Measurements from ENCODE around the gene NCMAP. TPM values are rescaled to one million over a fixed set of nuclear protein-coding genes. Genes with fewer than 3 reads are reported as not detected.

NCMAP gene
- total RNA-seq, result not detected in 2 replicates

DNA sequence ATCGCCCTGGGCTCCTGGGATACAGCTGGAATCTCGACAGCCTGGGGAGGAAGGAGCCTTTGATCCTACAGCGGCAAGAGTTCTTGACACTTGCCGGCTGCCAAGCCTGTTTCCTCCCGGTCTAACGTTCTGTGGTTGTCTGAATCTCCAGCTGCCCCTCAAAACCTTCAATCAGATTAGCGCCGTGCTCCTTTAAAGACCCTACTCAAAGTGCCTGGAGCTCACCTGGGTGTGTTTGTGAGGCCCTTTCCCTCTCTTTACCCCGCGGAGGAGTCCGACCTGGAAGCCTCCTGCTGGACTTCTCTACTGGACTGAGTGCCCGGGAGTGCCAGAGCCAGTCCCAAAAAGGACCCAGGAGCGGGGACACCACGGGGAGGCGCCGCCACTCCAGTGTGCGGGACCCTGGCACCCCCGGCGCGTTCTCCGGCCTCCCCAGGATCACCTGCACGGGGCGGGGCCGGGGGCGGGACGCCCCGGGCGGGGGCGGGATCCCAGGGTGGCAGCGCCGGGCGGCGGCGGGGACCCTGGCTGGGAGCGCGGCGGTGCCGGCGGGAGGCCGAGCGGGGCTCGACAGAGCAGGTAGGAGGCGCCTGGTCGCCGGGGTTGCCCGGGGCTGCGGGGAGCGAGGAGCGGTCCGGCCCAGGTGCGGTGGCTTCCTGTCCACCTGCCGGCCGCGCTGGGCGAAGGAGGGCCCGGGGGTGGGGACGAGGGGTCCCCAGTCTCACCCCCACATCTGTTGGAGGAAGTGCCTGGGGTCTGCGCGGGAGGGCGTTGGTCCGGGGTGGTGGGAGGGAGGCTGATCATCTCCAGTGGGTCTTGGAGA, at the start of gene NCMAP:
TSS of gene NCMAP (plus strand) at position 497 of the 823 bp plus-strand sequence. CDS start 39,344 bp downstream, outside the sequence.

GRCh38 chr1:24642481-24643362, 86.8 kb downstream of the NCMAP start, which contains the start of gene SRRM1:
TSS of gene SRRM1 (plus strand) at chr1:24643302. CDS start at chr1:24643327, 25 bp downstream.

Other genes with a start within 250 kb of the NCMAP start
- 0.03 TPM in 1 of 2 replicates, not detected in the other for gene GRHL3, start 236.7 kb upstream of the NCMAP start, total RNA-seq
- gene STPG1, start 142.3 kb upstream of the NCMAP start, total RNA-seq, result 4.2 TPM in 2 replicates
- gene NIPAL3, start 140.3 kb upstream of the NCMAP start, total RNA-seq, result 52.6 and 63.2 TPM in 2 replicates
- gene RCAN3, start 53.3 kb upstream of the NCMAP start, total RNA-seq, result 3.7 and 4.2 TPM in 2 replicates
- gene SRRM1, start 87.2 kb downstream of the NCMAP start, total RNA-seq, result 23.6 and 23.8 TPM in 2 replicates
- 366 and 460 TPM in 2 replicates for gene CLIC4, start 189.4 kb downstream of the NCMAP start, total RNA-seq